ENCODE results near the gene XXYLT1. TPM values are rescaled to one million over a fixed set of nuclear protein-coding genes. Genes with fewer than 3 reads are reported as not detected.
A peak's percentile ranks its signal among the peaks of the same experiment; 100 is the strongest.

XXYLT1 gene
- total and polyA plus RNA-seq, 8 donors: 1.8 to 5.0 (median 2.6) TPM

DNA sequence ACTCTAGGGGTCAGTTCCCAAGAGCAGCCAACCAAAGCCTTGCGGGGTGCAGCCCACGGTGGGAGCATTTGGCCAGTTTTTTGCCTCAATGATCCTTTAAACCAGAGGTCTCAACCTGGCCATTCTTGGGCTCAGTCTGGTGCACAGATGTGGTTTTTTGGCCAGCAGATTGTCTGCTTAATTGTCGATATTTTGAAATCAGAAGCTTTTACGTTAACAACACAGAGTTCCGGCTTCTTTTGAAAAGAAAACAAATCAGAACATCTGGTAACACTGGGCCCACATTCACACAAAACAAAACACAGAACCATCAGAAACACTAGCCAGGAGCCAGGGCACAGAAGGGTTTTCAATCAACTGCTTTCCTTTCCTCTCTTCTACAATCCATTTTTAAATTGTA lies 127.7 kb downstream of the XXYLT1 start:
- no peak for ATAC-seq
- Histone ChIP-seq H3K9me3 (no peaks in the 10 kb centered on the region), H3K4me3 (no peak overlapping the region), H3K36me3 (no peaks in the 10 kb centered on the region), H3K27ac (no peak overlapping the region), H3K27me3 (no peaks in the 10 kb centered on the region), H3K4me1 (no peaks in the 10 kb centered on the region)
- TF ChIP-seq, protein P1, sequence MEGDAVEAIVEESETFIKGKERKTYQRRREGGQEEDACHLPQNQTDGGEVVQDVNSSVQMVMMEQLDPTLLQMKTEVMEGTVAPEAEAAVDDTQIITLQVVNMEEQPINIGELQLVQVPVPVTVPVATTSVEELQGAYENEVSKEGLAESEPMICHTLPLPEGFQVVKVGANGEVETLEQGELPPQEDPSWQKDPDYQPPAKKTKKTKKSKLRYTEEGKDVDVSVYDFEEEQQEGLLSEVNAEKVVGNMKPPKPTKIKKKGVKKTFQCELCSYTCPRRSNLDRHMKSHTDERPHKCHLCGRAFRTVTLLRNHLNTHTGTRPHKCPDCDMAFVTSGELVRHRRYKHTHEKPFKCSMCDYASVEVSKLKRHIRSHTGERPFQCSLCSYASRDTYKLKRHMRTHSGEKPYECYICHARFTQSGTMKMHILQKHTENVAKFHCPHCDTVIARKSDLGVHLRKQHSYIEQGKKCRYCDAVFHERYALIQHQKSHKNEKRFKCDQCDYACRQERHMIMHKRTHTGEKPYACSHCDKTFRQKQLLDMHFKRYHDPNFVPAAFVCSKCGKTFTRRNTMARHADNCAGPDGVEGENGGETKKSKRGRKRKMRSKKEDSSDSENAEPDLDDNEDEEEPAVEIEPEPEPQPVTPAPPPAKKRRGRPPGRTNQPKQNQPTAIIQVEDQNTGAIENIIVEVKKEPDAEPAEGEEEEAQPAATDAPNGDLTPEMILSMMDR (IDR thresholded peaks at IDR 0.05): no peak
- WGBS, 2 donors: 88 to 92% methylated on average over 5 of the region's 5 CpGs
- FAIRE-seq: no peak
- no peak for DNase-seq
- intact Hi-C loops (cut with DNase I): no loop called here

- Histone ChIP-seq H3K4me1 (no peaks in the 10 kb centered on the region), H3K4me3 (no peak overlapping the region), H3K27me3 (no peaks in the 10 kb centered on the region), H3K36me3 (no peaks in the 10 kb centered on the region), H3K9me3 (no peaks in the 10 kb centered on the region), H3K27ac (no peak overlapping the region)
- TF ChIP-seq, protein P1 (IDR thresholded peaks at IDR 0.05): no peak
- no peak for FAIRE-seq
- DNase-seq: no peak
- intact Hi-C loops (cut with DNase I): no loop called here
- 95 to 99% methylated on average over 10 of the region's 10 CpGs for WGBS, 2 donors
- ATAC-seq: no peak
These were observed 128.4 kb downstream of the XXYLT1 start for GRCh38 chr3:195142519-195142918.

DNA sequence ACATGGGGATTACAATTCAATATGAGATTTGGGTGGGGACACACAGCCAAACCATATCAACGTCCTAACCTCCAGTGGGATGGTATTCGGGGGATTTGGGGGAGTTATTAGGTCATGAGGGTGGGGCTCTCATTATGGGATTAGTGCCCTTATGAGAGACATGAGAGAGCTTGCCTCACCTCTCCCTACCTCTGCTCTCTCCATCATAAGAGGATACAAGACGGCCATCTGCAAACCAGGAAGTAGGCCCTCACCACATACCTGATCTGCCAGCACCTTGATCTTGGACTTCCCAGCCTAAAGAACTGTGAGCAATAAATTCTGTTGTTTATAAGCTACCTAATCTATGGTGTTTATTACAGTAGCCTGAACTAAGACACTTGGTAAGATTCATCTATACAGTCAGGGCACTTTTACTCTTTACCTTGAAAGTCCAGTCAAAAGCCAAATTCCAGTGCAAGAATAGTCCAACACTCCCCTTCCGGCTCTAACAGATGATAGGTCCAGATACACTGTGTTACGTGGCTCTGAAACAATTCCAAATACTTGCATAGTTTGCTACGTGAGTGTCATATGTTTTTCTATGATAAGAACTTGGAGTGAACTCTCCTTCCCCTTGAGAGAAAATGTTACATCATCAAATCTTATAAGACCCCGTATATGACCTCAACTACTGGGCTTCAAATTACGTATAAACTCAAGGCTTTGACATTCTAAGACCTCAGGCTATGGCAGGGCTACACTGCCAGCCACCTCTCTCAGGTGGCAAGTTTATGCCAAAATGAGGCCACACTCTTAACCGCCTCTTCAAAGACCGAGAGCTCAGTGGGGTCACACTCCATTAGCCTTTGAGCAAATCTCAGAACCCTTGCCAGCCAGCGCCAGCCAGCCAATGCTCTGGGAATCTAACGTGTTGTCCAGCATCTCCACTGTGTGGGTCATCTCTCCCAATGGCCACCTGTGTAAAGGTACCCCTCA lies 129.9 kb downstream of the XXYLT1 start:
- FAIRE-seq (no peak), ATAC-seq (no peak), DNase-seq (no peak)
- Histone ChIP-seq H3K4me1 (no peaks in the 10 kb centered on the region), H3K27ac (no peak overlapping the region), H3K36me3 (no peaks in the 10 kb centered on the region), H3K9me3 (no peaks in the 10 kb centered on the region), H3K27me3 (no peaks in the 10 kb centered on the region), H3K4me3 (no peak overlapping the region)
- WGBS, 2 donors: 86 to 94% methylated on average over 12 of the region's 12 CpGs
- TF ChIP-seq, protein P1 (IDR thresholded peaks at IDR 0.05): no peak
- intact Hi-C loops (cut with DNase I): no loop called here

- TF ChIP-seq, protein P1 (IDR thresholded peaks at IDR 0.05): no peak
- 93 to 95% methylated on average over 1 of the region's 1 CpG for WGBS, 2 donors
- intact Hi-C loops (cut with DNase I): no loop called here
These were observed 130.5 kb downstream of the XXYLT1 start for GRCh38 chr3:195140410-195140809.

DNA sequence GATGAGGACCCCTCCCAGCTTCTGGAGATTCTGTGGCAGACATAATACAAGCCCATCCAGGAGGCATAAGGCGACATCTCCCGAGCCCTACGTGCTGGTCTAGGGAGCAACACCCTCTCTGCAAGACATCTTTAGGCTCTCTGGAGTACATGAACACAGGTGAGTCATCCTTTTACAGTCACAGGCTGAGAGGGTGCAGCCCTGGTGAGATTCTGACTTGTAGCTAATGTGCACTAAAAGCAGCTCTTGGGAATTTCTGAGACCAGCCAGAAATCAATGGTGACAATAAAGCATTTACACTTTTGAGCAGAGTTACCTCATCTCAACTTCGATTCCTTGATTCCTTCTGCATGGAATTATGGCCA lies 131.1 kb downstream of the XXYLT1 start:
- TF ChIP-seq, protein P1 (IDR thresholded peaks at IDR 0.05): no peak
- Histone ChIP-seq H3K4me1 (no peaks in the 10 kb centered on the region), H3K27ac (no peak overlapping the region), H3K27me3 (no peaks in the 10 kb centered on the region), H3K4me3 (no peak overlapping the region), H3K9me3 (no peaks in the 10 kb centered on the region), H3K36me3 (no peaks in the 10 kb centered on the region)
- intact Hi-C loops (cut with DNase I): no loop called here
- DNase-seq (no peak), FAIRE-seq (no peak), ATAC-seq (peak in 1 of 4 donors; percentile 38)
- 93 to 99% methylated on average over 4 of the region's 4 CpGs for WGBS, 2 donors

More at GRCh38 chr3:195140410-195140809, 130.5 kb downstream of the XXYLT1 start:
- H3K9me3 ChIP-seq: no peaks in the 10 kb centered on the region
- H3K4me3 ChIP-seq: no peak overlapping the region
- no peaks in the 10 kb centered on the region for H3K4me1 ChIP-seq
- no peaks in the 10 kb centered on the region for H3K27me3 ChIP-seq
- no peak overlapping the region for H3K27ac ChIP-seq
- no peak for ATAC-seq
- FAIRE-seq: no peak
- DNase-seq: no peak
- H3K36me3 ChIP-seq: no peaks in the 10 kb centered on the region

Data from pancreas (tissue), 10 donors.